K562 (cell line): ENCODE measurements around the gene RREB1. TPM values are rescaled to one million over a fixed set of nuclear protein-coding genes. Genes with fewer than 3 reads are reported as not detected.

Experiments
- ATAC-seq: fragments of 200-7000 bp; cut with Tn5 transposase; 3 replicates; pipeline ENCODE4 v1.9.1; 2020; ENCODE audit warnings: moderate library complexity
- BruUV-seq: library from RNA; stranded (reverse); fragments of 400-500 nt; replicated peaks from 2 replicates; lab custom pipeline; 2021; lab: Mats Ljungman, UMichigan
- CTCF ChIA-PET: fragments of 300-600 bp; formaldehyde crosslinking; extraction: SDS; loops from one replicate; lab custom pipeline; 2021; ENCODE audit warnings: low intra/inter-chr PET ratio; lab: Yijun Ruan, JAX
- POLR2A ChIA-PET: fragments of 300-600, 350-650 bp; sonication (Branson Sonifier 250); formaldehyde crosslinking; extraction: SDS; loops from one replicate; lab custom pipeline; 2021; ENCODE audit warnings: antibody characterized with exemption, inconsistent platforms; lab: Yijun Ruan, JAX
- DNase-seq, 4 experiments: peaks; one replicate each; pipeline versions ENCODE4 v3.0.0 to v3.0.0-alpha.2; 2011 to 2018; ENCODE audit warnings: low spot score in 3 of 4, mixed read lengths in 3 of 4; ENCODE audit errors: extremely low read depth in 1 of 4
- FAIRE-seq: peaks from 2 replicates; lab custom pipeline; 2011; peaks lifted over from hg19 to GRCh38; lab: Jason Lieb, UNC
- H2AFZ ChIP-seq: 2 replicates; pipeline ENCODE4 v1.6.0; 2011; ENCODE audit warnings: low read depth, low read length, control low read depth, inconsistent platforms
- H3K27ac ChIP-seq: fragments of 200-600 bp; 3 replicates; pipeline ENCODE4 v1.8.0; 2011; ENCODE audit warnings: low read depth, mild to moderate bottlenecking, control low read depth, inconsistent platforms, low read length, moderate library complexity, mixed read lengths; ENCODE audit errors: extremely low read depth
- H3K27me3 ChIP-seq, 2 experiments: fragments of 300-600 bp in 1 of 2; 2 replicates in 1 of 2; 3 replicates in 1 of 2; pipeline versions ENCODE4 v1.6.0 to v1.8.0; 2011; ENCODE audit warnings: inconsistent platforms in 2 of 2, low read length in 2 of 2, mild to moderate bottlenecking in 1 of 2, mixed read lengths in 1 of 2, moderate library complexity in 1 of 2; ENCODE audit not compliant: control insufficient read depth in 2 of 2, insufficient read depth in 2 of 2
- H3K36me3 ChIP-seq: fragments of 300-600 bp; 3 replicates; pipeline ENCODE4 v1.8.0; 2011; ENCODE audit warnings: mild to moderate bottlenecking, low read length, inconsistent platforms; ENCODE audit not compliant: control insufficient read depth, insufficient read depth
- H3K4me1 ChIP-seq, 2 experiments: fragments of 200-600 bp in 1 of 2; replicated peaks in 1 of 2; 2 replicates in 1 of 2; 3 replicates in 1 of 2; pipeline versions ENCODE4 v1.5.1 to v1.8.0; 2011; ENCODE audit warnings: inconsistent platforms in 2 of 2, low read length in 2 of 2, mild to moderate bottlenecking in 1 of 2, mixed read lengths in 1 of 2, moderate library complexity in 1 of 2; ENCODE audit not compliant: control insufficient read depth in 2 of 2, insufficient read depth in 2 of 2
- H3K4me2 ChIP-seq: 2 replicates; pipeline ENCODE4 v1.6.1; 2011; ENCODE audit warnings: low read length, control low read depth, inconsistent platforms, mixed read lengths; ENCODE audit not compliant: insufficient read depth
- H3K4me3 ChIP-seq: fragments of 200-600 bp; sonication (generic), shearing (Covaris generic); 2 replicates; pipeline ENCODE4 v1.5.1; 2016; ENCODE audit warnings: control low read depth, inconsistent platforms
- H3K79me2 ChIP-seq: fragments of 200-600 bp; 3 replicates; pipeline ENCODE4 v1.8.0; 2011; ENCODE audit warnings: low read length, inconsistent platforms; ENCODE audit not compliant: control insufficient read depth, insufficient read depth
- H3K9ac ChIP-seq, 2 experiments: 2 replicates each; pipeline versions ENCODE4 v1.6.0 to v1.6.1; 2011; ENCODE audit warnings: low read depth in 2 of 2, low read length in 2 of 2, control low read depth in 1 of 2, inconsistent platforms in 1 of 2, mild to moderate bottlenecking in 1 of 2, mixed read lengths in 1 of 2; ENCODE audit not compliant: insufficient read depth in 1 of 2
- H3K9me1 ChIP-seq: one replicate; pipeline ENCODE4 v1.6.0; 2011; ENCODE audit warnings: inconsistent platforms, mild to moderate bottlenecking, low read length, moderate library complexity; ENCODE audit not compliant: control insufficient read depth, insufficient read depth
- H3K9me3 ChIP-seq: replicated peaks from 2 replicates; pipeline ENCODE4 v1.5.1; 2011; ENCODE audit warnings: low read depth, low read length, inconsistent platforms; ENCODE audit not compliant: control insufficient read depth, insufficient read depth
- H4K20me1 ChIP-seq: replicated peaks from 2 replicates; pipeline ENCODE4 v1.6.1; 2011; ENCODE audit warnings: low read length, inconsistent platforms, mixed read lengths; ENCODE audit not compliant: control insufficient read depth, insufficient read depth
- ARID1B ChIP-seq: fragments of 450-650 bp; IDR thresholded peaks from 2 replicates; pipeline ENCODE4 v1.6.1; 2016; ENCODE audit warnings: antibody characterized with exemption, mild to moderate bottlenecking, inconsistent platforms
- BCOR ChIP-seq: fragments of 450-650 bp; IDR thresholded peaks from 2 replicates; pipeline ENCODE4 v1.6.1; 2016
- CBFA2T2 ChIP-seq: fragments of 450-650 bp; conservative IDR thresholded peaks from 2 replicates; pipeline ENCODE4 v1.6.1; 2017; ENCODE audit warnings: mild to moderate bottlenecking
- CBFA2T3 ChIP-seq: fragments of 450-650 bp; IDR thresholded peaks from 2 replicates; pipeline ENCODE4 v1.6.1; 2017
- CREM ChIP-seq: IDR thresholded peaks from 2 replicates; pipeline ENCODE4 v1.6.1; 2014; ENCODE audit warnings: antibody characterized with exemption, low read depth
- DMBX1 ChIP-seq: fragments of 250-450 bp; sonication (Bioruptor Pico); IDR thresholded peaks from 2 replicates; pipeline ENCODE4 v1.8.0; 2022; ENCODE audit warnings: inconsistent platforms, mild to moderate bottlenecking, moderate library complexity, borderline replicate concordance
- DPF2 ChIP-seq: fragments of 450-650 bp; IDR thresholded peaks from 2 replicates; pipeline ENCODE4 v1.6.1; 2016
- E2F3 ChIP-seq: fragments of 250-450 bp; sonication (Bioruptor Pico); IDR thresholded peaks from 2 replicates; pipeline ENCODE4 v1.4.0; 2020; ENCODE audit warnings: mild to moderate bottlenecking
- GTF2F1 ChIP-seq: IDR thresholded peaks from 2 replicates; pipeline ENCODE4 v1.6.1; 2011; ENCODE audit warnings: low read depth, low read length, improper control_type of control experiment
- IRF2 ChIP-seq: sonication (generic); formaldehyde crosslinking; IDR thresholded peaks from 2 replicates; pipeline ENCODE4 v1.8.1; 2022; ENCODE audit warnings: mild to moderate bottlenecking, missing genetic modification reagents
- L3MBTL2 ChIP-seq: fragments of 450-650 bp; IDR thresholded peaks from 2 replicates; pipeline ENCODE4 v1.6.1; 2016; ENCODE audit warnings: mild to moderate bottlenecking, moderate library complexity
- SMARCA4 ChIP-seq: fragments of 450-650 bp; IDR thresholded peaks from 2 replicates; pipeline ENCODE4 v1.6.1; 2016
- STAT5A ChIP-seq: IDR thresholded peaks from 2 replicates; pipeline ENCODE4 v1.6.1; 2012; ENCODE audit warnings: low read length, inconsistent platforms, borderline replicate concordance
- TEAD4 ChIP-seq, 2 experiments: sonication (generic) in 1 of 2; formaldehyde crosslinking in 1 of 2; IDR thresholded peaks; 2 replicates each; pipeline versions ENCODE4 v1.6.1 to v1.8.0; 2012 to 2022; ENCODE audit warnings: borderline replicate concordance in 1 of 2, inconsistent platforms in 1 of 2, low read length in 1 of 2, mild to moderate bottlenecking in 1 of 2, missing genetic modification reagents in 1 of 2
- ZC3H8 ChIP-seq: fragments of 450-650 bp; IDR thresholded peaks from 2 replicates; pipeline ENCODE4 v1.6.1; 2017
- ZEB2 ChIP-seq: fragments of 450-650 bp; IDR thresholded peaks from 2 replicates; pipeline ENCODE4 v1.6.1; 2016
- ZKSCAN1 ChIP-seq: fragments of 150-350 bp; IDR thresholded peaks from 2 replicates; pipeline ENCODE4 v1.6.1; 2016; ENCODE audit warnings: low read depth, low read length
- ZNF589 ChIP-seq: fragments of 200-800 bp; sonication (Bioruptor generic); IDR thresholded peaks from 2 replicates; pipeline ENCODE4 v1.6.1; 2016; ENCODE audit warnings: low read depth, missing genetic modification characterization, missing compliant biosample characterization
- ZNF592 ChIP-seq: fragments of 450-650 bp; IDR thresholded peaks from 2 replicates; pipeline ENCODE4 v1.6.1; 2017; ENCODE audit warnings: antibody characterized with exemption, mild to moderate bottlenecking
- WGBS: fragments of 100-300 bp; shearing (Covaris generic); methylation state at CpG from one replicate; pipeline ENCODE4 v1.1.6; 2016; ENCODE audit warnings: low coverage, mixed read lengths; ENCODE audit not compliant: insufficient coverage; ENCODE audit errors: missing lambda C conversion rate; 5-methylcytosine and 5-hydroxymethylcytosine counted together
- in situ Hi-C: fragments of 300-500 bp; cut with MboI; formaldehyde crosslinking; loops from 4 replicates; pipeline ENCODE4 v1.15.0; 2018; ENCODE audit warnings: inconsistent platforms, mixed read lengths
- intact Hi-C: fragments of 100-400 bp; cut with micrococcal nuclease; formaldehyde crosslinking; loops from 2 replicates; pipeline ENCODE4 v1.14.2; 2022
- polyA plus RNA-seq, 8 experiments: library from polyadenylated mRNA; depleted of rRNA in 4 of 8; stranded (reverse) in 5 of 8; unstranded in 3 of 8; fragments of >200 nt; fragmentation: Nextera tagmentation in 2 of 8; fragmentation: Illumina TruSeq in 1 of 8; extraction: Ambion mirVana in 2 of 8; extraction: Trizol in 1 of 8; gene quantifications; 2 replicates each; pipeline versions ENCODE4 v1.2.1 to v1.2.3, GENCODE V29; 2011 to 2014; ENCODE audit warnings: inconsistent platforms in 1 of 8, missing spikeins in 1 of 8
- total RNA-seq, 7 experiments: library from RNA; depleted of rRNA in 6 of 7; stranded (reverse); fragments of >200 nt in 6 of 7; fragmentation: Illumina TruSeq in 2 of 7; extraction: Trizol in 2 of 7; gene quantifications; 2 replicates each; pipeline versions ENCODE4 v1.2.1 to v1.2.3, GENCODE V29; 2011 to 2021; ENCODE audit warnings: low replicate concordance in 1 of 7

Gene RREB1
- total and polyA plus RNA-seq, 9 of the 15 experiments (the other 6 are each of a cell fraction or from before 2014, with no cell fraction given): 3.3 to 64.2 (median 19.3) TPM

- 58% methylated on average over 4 of the region's 4 CpGs for WGBS
- Histone ChIP-seq H3K27me3 (no peaks in the 10 kb centered on the region), H2AFZ (no peak overlapping the region), H4K20me1 (peaks cover 4% of the 10 kb centered on the region; the same call in 1 of the 2 replicates), H3K9me3 (no peaks in the 10 kb centered on the region), H3K9me1 (no peaks in the 10 kb centered on the region), H3K36me3 (peaks cover 53% of the 10 kb centered on the region), H3K4me1 (peaks cover 38 to 70% of the 10 kb centered on the region in 2 experiments), H3K4me3 (no peak overlapping the region), H3K79me2 (peaks cover 99% of the 10 kb centered on the region), H3K4me2 (no peak overlapping the region), H3K9ac (peak overlapping the region in 1 of 2 experiments; percentile 32; a peak in 1 of 4 replicates), H3K27ac (peak overlapping the region; percentile 54; the same call in 2 of the 3 replicates)
- no TSS peak for BruUV-seq
- DNase-seq (peak in 1 of 4 experiments; percentile 53), ATAC-seq (peak; percentile 40), FAIRE-seq (peak; percentile 57)
- POLR2A ChIA-PET: interaction anchor here (0.9 to 1.6 kb wide), 5 partner anchors 8 to 37 kb away, joined by 3 to 7 read pairs (median 5); no protein-coding TSS in a partner anchor
- in situ Hi-C loops: no loop called here
- CTCF ChIA-PET: no interaction called here
- intact Hi-C loops: no loop called here
- TF ChIP-seq TEAD4 (IDR thresholded peaks at IDR 0.05; ENCODE audit: low read length) (peak; percentile 43; the same call in 1 of the 2 replicates), TEAD4 (CRISPR knock-in tag; IDR thresholded peaks at IDR 0.05; ENCODE audit: borderline replicate concordance) (no peak), GTF2F1 (no peak), ZNF592 (peak; percentile 44; the same call in 1 of the 2 replicates), ZEB2 (0 out of 2 replicates have a peak, but pooled peaks have one; percentile 14), BCOR (no peak), L3MBTL2 (peak; percentile 24; the same call in 1 of the 2 replicates), ARID1B (peak; percentile 48; the same call in 1 of the 2 replicates), DPF2 (0 out of 2 replicates have a peak, but pooled peaks have one; percentile 30), ZKSCAN1 (peak; percentile 98), CREM (no peak), IRF2 (CRISPR knock-in tag) (no peak), SMARCA4 (0 out of 2 replicates have a peak, but pooled peaks have one; percentile 32), E2F3 (CRISPR knock-in tag) (no peak), CBFA2T2 (peak; percentile 37; the same call in 1 of the 2 replicates), STAT5A (0 out of 2 replicates have a peak, but pooled peaks have one; percentile 12), ZC3H8 (no peak), CBFA2T3 (peak; percentile 59), ZNF589 (CRISPR knock-in tag) (0 out of 2 replicates have a peak, but pooled peaks have one; percentile 38), DMBX1 (peak; percentile 57)
Observed at GRCh38 chr6:7159790-7160525, 52.2 kb downstream of the RREB1 start.
